ENCODE measurements around the gene CACNA1B. TPM values are rescaled to one million over a fixed set of nuclear protein-coding genes. Genes with fewer than 3 reads are reported as not detected.

The CACNA1B gene
- polyA plus RNA-seq, 2 of the 4 experiments (the other 2 are of a cell fraction) = 0.03 to 0.06 TPM

GRCh38 chr9:137972355-137972987 is 94.9 kb downstream of the CACNA1B start:
- Histone ChIP-seq H3K4me2 (no peak overlapping the region), H3K27ac (no peak overlapping the region), H3K9me3 (no peaks in the 10 kb centered on the region), H3K4me1 (no peaks in the 10 kb centered on the region), H3K4me3 (no peak overlapping the region)
- POLR2A ChIA-PET = no interaction called here
- 61% methylated on average over 10 of the region's 16 CpGs for WGBS (ENCODE audit: missing lambda C conversion rate)
- CTCF ChIA-PET = interaction anchor here (0.7 kb wide), 1 partner anchor 310 kb away, joined by 4 read pairs; no protein-coding TSS in a partner anchor
- TF ChIP-seq RAD21 (conservative IDR thresholded peaks at IDR 0.05 in 1 of 2, IDR thresholded peaks at IDR 0.05 in 1 of 2) (no peak), TP53 (CRISPR knock-in tag; IDR thresholded peaks at IDR 0.05) (no peak), HOXA7 (CRISPR knock-in tag; IDR thresholded peaks at IDR 0.05) (no peak), ELK1 (IDR thresholded peaks at IDR 0.05; ENCODE audit: low read depth, low read length) (no peak), RARB (CRISPR knock-in tag; IDR thresholded peaks at IDR 0.05) (no peak), REST (IDR thresholded peaks at IDR 0.05) (no peak), GATA3 (IDR thresholded peaks at IDR 0.05; ENCODE audit: borderline replicate concordance) (no peak), BCL3 (IDR thresholded peaks at IDR 0.05) (no peak)
- no peak for FAIRE-seq
- no peak for ATAC-seq
- DNase-seq (ENCODE audit: low read depth in 1 of 2, low spot score in 1 of 2) = no peak

GRCh38 chr9:137972988-137973470 is 95.4 kb downstream of the CACNA1B start:
- ChIA-PET CTCF (interaction anchor here (0.7 kb wide), 1 partner anchor 310 kb away, joined by 4 read pairs; no protein-coding TSS in a partner anchor), POLR2A (no interaction called here)
- no peak overlapping the region for H3K4me2 ChIP-seq
- H3K4me3 ChIP-seq = no peak overlapping the region
- 64% methylated on average over 12 of the region's 13 CpGs for WGBS (ENCODE audit: missing lambda C conversion rate)
- no peak overlapping the region for H3K27ac ChIP-seq
- no peaks in the 10 kb centered on the region for H3K9me3 ChIP-seq
- FAIRE-seq (no peak), ATAC-seq (no peak), DNase-seq (ENCODE audit: low read depth in 1 of 2, low spot score in 1 of 2) (no peak)
- no peaks in the 10 kb centered on the region for H3K4me1 ChIP-seq
- TF ChIP-seq HOXB13 (CRISPR knock-in tag; IDR thresholded peaks at IDR 0.05; ENCODE audit: low read depth) (no peak), JUN (IDR thresholded peaks at IDR 0.05) (no peak), REST (IDR thresholded peaks at IDR 0.05) (no peak), RARB (CRISPR knock-in tag; IDR thresholded peaks at IDR 0.05) (no peak), HEYL (CRISPR knock-in tag; IDR thresholded peaks at IDR 0.05) (no peak), MAZ (IDR thresholded peaks at IDR 0.05; ENCODE audit: borderline replicate concordance, low read depth, low read length) (no peak), ESRRA (IDR thresholded peaks at IDR 0.05; ENCODE audit: borderline replicate concordance, low read length) (no peak), FOXS1 (CRISPR knock-in tag; IDR thresholded peaks at IDR 0.05) (no peak), MYC (IDR thresholded peaks at IDR 0.05; ENCODE audit: borderline replicate concordance, low read length) (no peak), PHF8 (IDR thresholded peaks at IDR 0.05; ENCODE audit: borderline replicate concordance, low read depth) (no peak), KDM5A (IDR thresholded peaks at IDR 0.05) (no peak), ZC3H11A (IDR thresholded peaks at IDR 0.05) (no peak)
